GM18520 (cell line): Measurements from ENCODE around the gene RAD18.

Experiments used
- ATAC-seq: cut with Tn5 transposase; IDR thresholded peaks from one replicate; pipeline ENCODE4 v1.9.1; 2021; ENCODE audit not compliant: unreplicated experiment

RAD18 gene

DNA sequence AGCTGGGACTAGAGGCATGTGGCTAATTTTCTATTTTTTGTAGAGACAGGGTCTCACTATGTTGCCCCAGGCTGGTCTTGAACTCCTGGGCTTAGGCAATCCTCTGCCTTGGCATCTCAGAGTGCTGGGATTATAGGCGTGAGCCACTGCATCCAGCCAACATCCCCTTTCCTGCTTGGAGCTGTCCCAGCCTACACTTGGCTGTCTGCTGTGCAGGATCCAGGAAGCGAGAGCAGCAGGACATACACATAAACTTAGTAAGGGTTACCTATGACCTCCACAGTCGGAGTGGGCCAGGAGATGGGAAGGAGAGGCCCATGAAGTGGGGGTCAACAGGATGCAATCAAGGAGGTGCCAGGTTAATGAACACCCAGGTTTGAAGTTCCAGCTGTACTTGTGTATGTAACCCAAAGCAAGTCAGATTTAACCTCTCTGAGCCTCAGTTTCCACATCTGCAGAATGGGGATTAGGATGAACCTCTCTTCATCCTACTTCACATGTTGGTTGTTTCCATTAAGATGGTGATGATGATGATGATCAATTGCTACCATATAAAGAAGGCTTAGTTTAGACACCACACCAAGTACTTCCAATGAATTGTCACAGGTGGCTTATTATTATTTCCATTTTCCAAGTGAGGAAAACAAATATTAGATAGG, 124.4 kb downstream of the RAD18 start:
- ATAC-seq = no peak

GRCh38 chr3:8838234-8838633, 125.0 kb downstream of the RAD18 start:
- ATAC-seq = no peak

DNA sequence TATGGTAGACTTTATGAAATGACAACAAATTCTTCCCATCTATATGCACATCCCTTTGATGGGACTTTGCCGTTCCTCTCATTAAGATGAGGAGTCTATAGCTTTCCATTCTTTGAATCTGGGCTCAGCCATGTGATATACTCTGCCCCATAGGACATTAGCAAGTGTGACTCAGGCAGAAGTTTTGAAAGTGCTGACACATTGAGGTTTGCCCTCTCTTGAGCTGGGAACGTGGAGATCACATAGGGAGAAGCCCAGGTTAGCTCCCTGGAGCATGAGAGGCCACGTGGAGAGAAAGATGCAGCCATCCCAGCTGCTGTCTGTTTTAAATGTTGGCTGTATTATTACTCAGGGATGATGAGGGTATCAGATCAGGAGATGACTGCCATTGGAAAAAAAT, 126.1 kb downstream of the RAD18 start:
- no peak for ATAC-seq

DNA sequence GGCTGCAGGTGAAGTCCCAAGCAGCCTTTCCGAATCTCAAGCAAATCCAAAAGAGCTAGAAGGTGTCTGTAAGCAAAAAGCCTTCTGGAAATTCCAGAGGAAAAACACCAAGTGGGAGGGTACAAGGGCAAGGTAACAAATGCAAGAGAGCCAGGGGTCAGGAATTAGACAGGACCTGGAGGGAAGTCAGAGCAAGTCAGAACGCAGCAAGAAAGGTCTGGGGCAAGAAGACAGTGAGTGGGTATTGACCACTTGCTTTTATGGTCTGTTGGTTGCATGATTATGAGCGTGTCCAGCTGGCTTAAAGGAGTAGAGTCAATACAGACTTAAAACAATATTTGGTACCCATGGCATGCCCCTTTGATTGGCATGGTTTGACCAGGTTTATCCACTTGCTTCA, 127.2 kb downstream of the RAD18 start:
- no peak for ATAC-seq

GRCh38 chr3:8835385-8835784, 127.9 kb downstream of the RAD18 start:
- no peak for ATAC-seq

DNA sequence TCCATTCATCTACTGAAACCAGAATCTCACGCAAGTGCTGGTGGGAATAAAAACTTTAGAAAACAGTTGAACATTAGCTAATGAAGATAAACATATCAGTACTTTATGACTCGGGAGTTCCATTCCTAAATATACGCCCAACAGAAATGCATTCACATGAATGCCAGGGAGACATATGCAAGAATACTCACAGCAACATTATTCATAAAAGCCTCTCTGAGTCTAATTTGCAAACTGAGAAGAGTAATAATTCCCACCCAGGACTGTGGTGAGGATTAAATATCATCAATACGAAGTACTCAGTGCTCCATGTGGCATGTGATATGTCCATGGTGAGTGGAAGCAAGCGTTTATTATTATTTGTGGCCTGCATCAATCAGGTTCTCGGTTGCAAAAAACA, 128.3 kb downstream of the RAD18 start:
- ATAC-seq = no peak

DNA sequence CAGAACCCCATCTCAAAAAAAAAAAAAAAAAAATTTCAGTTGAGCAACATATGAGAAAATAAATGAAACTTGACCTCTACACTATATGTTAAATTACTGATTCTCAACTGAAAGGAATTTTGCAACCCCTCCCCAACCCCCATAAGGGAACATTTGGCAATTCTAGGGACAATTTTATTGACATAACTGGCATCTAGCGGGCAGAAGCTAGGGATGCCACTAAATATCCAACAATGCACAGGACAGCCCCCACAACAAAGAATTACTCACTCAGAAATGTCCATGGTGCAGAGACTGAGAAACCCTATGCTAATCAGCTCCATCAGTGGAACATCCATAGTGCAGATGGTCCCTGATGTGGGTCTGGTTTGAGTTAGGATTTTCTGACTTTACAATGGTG, 135.6 kb downstream of the RAD18 start:
- ATAC-seq = no peak
